GM12878 (cell line): Measurements from ENCODE around the gene PIP4K2A. TPM values are rescaled to one million over a fixed set of nuclear protein-coding genes. Genes with fewer than 3 reads are reported as not detected.

ENCODE experiments used
- EED ChIP-seq: sonication (generic); IDR thresholded peaks from 2 replicates; pipeline ENCODE4 v1.6.1; 2016; ENCODE audit warnings: antibody characterized with exemption, low read depth
- ETV6 ChIP-seq, 2 experiments: fragments of 450-650 bp in 1 of 2; IDR thresholded peaks in 1 of 2; conservative IDR thresholded peaks in 1 of 2; 2 replicates each; pipeline ENCODE4 v1.6.1; 2014; ENCODE audit warnings: antibody characterized with exemption in 1 of 2, borderline replicate concordance in 1 of 2, low read depth in 1 of 2, mild to moderate bottlenecking in 1 of 2, moderate library complexity in 1 of 2
- IKZF1 ChIP-seq: fragments of 450-650 bp; conservative IDR thresholded peaks from 2 replicates; pipeline ENCODE4 v1.6.1; 2017; ENCODE audit warnings: antibody characterized with exemption, mild to moderate bottlenecking
- MEF2A ChIP-seq: IDR thresholded peaks from 2 replicates; pipeline ENCODE4 v1.6.1; 2011; ENCODE audit warnings: low read depth, mild to moderate bottlenecking, low read length, moderate library complexity; ENCODE audit not compliant: insufficient read depth
- MTA2 ChIP-seq: fragments of 450-650 bp; IDR thresholded peaks from 2 replicates; pipeline ENCODE4 v1.6.1; 2016; ENCODE audit warnings: low read depth, mild to moderate bottlenecking, moderate library complexity
- RAD21 ChIP-seq: IDR thresholded peaks from 2 replicates; pipeline ENCODE4 v1.6.1; 2011; ENCODE audit warnings: mild to moderate bottlenecking, low read depth, low read length, moderate library complexity; ENCODE audit not compliant: insufficient read depth
- SMAD1 ChIP-seq: fragments of 450-650 bp; IDR thresholded peaks from 2 replicates; pipeline ENCODE4 v1.6.1; 2018; ENCODE audit warnings: mild to moderate bottlenecking, low read depth; ENCODE audit not compliant: partially characterized antibody
- ZBED1 ChIP-seq: IDR thresholded peaks from 2 replicates; pipeline ENCODE4 v1.6.1; 2016; ENCODE audit warnings: borderline replicate concordance
- polyA plus RNA-seq, 11 experiments: library from polyadenylated mRNA; depleted of rRNA in 4 of 11; unstranded in 6 of 11; stranded (reverse) in 5 of 11; fragments of >200 nt; fragmentation: Nextera tagmentation in 4 of 11; fragmentation: Illumina TruSeq in 1 of 11; extraction: Ambion mirVana in 4 of 11; extraction: Trizol in 1 of 11; gene quantifications; 1 replicate in 1 of 11; 2 replicates in 10 of 11; pipeline versions ENCODE4 v1.2.1 to v1.2.3, GENCODE V29; 2011 to 2016; ENCODE audit warnings: inconsistent platforms in 2 of 11, missing spikeins in 2 of 11, low read depth in 1 of 11
- total RNA-seq, 4 experiments: library from RNA; depleted of rRNA in 3 of 4; stranded (reverse); fragments of >200 nt in 3 of 4; fragmentation: Illumina TruSeq in 1 of 4; extraction: Trizol in 1 of 4; gene quantifications; 2 replicates each; pipeline versions ENCODE4 v1.2.1 to v1.2.3, GENCODE V29; 2013 to 2021
- TF ChIP-seq, protein P1 (sequence below): fragments of 450-650 bp; formaldehyde crosslinking; IDR thresholded peaks from 2 replicates; pipeline ENCODE4 v1.4.0; 2020; ENCODE audit warnings: mild to moderate bottlenecking, moderate library complexity
- TF ChIP-seq, protein P2 (sequence below): IDR thresholded peaks from 2 replicates; pipeline ENCODE4 v1.6.1; 2012; ENCODE audit warnings: mild to moderate bottlenecking, low read depth, low read length
- TF ChIP-seq, protein P3 (sequence below): fragments of 450-650 bp; IDR thresholded peaks from 2 replicates; pipeline ENCODE4 v1.6.1; 2017; ENCODE audit warnings: low read depth, mild to moderate bottlenecking, moderate library complexity
- TF ChIP-seq, protein P4 (sequence below): fragments of 450-650 bp; IDR thresholded peaks from 2 replicates; pipeline ENCODE4 v1.6.1; 2016; ENCODE audit warnings: mild to moderate bottlenecking, moderate library complexity, borderline replicate concordance

PIP4K2A gene
- total and polyA plus RNA-seq, 10 of the 15 experiments (the other 5 are each of a cell fraction or from before 2014, with no cell fraction given) = 54.3 to 139 (median 84.4) TPM

DNA sequence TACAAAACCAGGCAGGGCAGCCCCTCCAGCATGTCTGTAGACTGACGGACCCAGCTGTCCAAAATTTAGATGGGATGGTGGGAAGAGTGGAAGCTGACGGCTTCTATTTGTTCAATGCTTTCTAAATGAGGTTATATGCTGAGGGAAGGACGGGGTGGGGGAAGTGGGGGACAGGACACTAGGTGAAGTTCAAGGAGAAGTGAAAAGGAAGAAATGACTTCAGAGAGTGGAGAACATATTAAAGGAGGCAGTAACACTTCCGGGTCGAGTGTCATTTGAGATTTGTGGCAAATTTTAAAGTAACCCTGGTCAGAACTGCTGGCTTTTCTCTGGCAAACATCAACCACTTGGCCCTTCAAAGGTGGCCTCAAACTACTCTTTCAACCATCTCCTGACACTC, 9.4 kb downstream of the PIP4K2A start (continued):
- TF ChIP-seq, protein P1, sequence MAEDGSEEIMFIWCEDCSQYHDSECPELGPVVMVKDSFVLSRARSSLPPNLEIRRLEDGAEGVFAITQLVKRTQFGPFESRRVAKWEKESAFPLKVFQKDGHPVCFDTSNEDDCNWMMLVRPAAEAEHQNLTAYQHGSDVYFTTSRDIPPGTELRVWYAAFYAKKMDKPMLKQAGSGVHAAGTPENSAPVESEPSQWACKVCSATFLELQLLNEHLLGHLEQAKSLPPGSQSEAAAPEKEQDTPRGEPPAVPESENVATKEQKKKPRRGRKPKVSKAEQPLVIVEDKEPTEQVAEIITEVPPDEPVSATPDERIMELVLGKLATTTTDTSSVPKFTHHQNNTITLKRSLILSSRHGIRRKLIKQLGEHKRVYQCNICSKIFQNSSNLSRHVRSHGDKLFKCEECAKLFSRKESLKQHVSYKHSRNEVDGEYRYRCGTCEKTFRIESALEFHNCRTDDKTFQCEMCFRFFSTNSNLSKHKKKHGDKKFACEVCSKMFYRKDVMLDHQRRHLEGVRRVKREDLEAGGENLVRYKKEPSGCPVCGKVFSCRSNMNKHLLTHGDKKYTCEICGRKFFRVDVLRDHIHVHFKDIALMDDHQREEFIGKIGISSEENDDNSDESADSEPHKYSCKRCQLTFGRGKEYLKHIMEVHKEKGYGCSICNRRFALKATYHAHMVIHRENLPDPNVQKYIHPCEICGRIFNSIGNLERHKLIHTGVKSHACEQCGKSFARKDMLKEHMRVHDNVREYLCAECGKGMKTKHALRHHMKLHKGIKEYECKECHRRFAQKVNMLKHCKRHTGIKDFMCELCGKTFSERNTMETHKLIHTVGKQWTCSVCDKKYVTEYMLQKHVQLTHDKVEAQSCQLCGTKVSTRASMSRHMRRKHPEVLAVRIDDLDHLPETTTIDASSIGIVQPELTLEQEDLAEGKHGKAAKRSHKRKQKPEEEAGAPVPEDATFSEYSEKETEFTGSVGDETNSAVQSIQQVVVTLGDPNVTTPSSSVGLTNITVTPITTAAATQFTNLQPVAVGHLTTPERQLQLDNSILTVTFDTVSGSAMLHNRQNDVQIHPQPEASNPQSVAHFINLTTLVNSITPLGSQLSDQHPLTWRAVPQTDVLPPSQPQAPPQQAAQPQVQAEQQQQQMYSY (CRISPR knock-in tag) = no peak
- TF ChIP-seq EED (peak; percentile 60), ZBED1 (no peak), ETV6 (conservative IDR thresholded peaks at IDR 0.05 in 1 of 2, IDR thresholded peaks at IDR 0.05 in 1 of 2; ENCODE audit: borderline replicate concordance in 1 of 2, low read depth in 1 of 2) (peak in 1 of 2 experiments; percentile 66; a peak in 2 of 4 replicates), IKZF1 (no peak; the same call in 1 of the 2 replicates), RAD21 (no peak), MTA2 (peak; percentile 47; the same call in 1 of the 2 replicates), SMAD1 (no peak), MEF2A (no peak)
- TF ChIP-seq, protein P2, sequence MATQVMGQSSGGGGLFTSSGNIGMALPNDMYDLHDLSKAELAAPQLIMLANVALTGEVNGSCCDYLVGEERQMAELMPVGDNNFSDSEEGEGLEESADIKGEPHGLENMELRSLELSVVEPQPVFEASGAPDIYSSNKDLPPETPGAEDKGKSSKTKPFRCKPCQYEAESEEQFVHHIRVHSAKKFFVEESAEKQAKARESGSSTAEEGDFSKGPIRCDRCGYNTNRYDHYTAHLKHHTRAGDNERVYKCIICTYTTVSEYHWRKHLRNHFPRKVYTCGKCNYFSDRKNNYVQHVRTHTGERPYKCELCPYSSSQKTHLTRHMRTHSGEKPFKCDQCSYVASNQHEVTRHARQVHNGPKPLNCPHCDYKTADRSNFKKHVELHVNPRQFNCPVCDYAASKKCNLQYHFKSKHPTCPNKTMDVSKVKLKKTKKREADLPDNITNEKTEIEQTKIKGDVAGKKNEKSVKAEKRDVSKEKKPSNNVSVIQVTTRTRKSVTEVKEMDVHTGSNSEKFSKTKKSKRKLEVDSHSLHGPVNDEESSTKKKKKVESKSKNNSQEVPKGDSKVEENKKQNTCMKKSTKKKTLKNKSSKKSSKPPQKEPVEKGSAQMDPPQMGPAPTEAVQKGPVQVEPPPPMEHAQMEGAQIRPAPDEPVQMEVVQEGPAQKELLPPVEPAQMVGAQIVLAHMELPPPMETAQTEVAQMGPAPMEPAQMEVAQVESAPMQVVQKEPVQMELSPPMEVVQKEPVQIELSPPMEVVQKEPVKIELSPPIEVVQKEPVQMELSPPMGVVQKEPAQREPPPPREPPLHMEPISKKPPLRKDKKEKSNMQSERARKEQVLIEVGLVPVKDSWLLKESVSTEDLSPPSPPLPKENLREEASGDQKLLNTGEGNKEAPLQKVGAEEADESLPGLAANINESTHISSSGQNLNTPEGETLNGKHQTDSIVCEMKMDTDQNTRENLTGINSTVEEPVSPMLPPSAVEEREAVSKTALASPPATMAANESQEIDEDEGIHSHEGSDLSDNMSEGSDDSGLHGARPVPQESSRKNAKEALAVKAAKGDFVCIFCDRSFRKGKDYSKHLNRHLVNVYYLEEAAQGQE = no peak
- TF ChIP-seq, protein P3, sequence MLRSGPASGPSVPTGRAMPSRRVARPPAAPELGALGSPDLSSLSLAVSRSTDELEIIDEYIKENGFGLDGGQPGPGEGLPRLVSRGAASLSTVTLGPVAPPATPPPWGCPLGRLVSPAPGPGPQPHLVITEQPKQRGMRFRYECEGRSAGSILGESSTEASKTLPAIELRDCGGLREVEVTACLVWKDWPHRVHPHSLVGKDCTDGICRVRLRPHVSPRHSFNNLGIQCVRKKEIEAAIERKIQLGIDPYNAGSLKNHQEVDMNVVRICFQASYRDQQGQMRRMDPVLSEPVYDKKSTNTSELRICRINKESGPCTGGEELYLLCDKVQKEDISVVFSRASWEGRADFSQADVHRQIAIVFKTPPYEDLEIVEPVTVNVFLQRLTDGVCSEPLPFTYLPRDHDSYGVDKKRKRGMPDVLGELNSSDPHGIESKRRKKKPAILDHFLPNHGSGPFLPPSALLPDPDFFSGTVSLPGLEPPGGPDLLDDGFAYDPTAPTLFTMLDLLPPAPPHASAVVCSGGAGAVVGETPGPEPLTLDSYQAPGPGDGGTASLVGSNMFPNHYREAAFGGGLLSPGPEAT = 0 out of 2 replicates have a peak, but pooled peaks have one; percentile 52
- TF ChIP-seq, protein P4, sequence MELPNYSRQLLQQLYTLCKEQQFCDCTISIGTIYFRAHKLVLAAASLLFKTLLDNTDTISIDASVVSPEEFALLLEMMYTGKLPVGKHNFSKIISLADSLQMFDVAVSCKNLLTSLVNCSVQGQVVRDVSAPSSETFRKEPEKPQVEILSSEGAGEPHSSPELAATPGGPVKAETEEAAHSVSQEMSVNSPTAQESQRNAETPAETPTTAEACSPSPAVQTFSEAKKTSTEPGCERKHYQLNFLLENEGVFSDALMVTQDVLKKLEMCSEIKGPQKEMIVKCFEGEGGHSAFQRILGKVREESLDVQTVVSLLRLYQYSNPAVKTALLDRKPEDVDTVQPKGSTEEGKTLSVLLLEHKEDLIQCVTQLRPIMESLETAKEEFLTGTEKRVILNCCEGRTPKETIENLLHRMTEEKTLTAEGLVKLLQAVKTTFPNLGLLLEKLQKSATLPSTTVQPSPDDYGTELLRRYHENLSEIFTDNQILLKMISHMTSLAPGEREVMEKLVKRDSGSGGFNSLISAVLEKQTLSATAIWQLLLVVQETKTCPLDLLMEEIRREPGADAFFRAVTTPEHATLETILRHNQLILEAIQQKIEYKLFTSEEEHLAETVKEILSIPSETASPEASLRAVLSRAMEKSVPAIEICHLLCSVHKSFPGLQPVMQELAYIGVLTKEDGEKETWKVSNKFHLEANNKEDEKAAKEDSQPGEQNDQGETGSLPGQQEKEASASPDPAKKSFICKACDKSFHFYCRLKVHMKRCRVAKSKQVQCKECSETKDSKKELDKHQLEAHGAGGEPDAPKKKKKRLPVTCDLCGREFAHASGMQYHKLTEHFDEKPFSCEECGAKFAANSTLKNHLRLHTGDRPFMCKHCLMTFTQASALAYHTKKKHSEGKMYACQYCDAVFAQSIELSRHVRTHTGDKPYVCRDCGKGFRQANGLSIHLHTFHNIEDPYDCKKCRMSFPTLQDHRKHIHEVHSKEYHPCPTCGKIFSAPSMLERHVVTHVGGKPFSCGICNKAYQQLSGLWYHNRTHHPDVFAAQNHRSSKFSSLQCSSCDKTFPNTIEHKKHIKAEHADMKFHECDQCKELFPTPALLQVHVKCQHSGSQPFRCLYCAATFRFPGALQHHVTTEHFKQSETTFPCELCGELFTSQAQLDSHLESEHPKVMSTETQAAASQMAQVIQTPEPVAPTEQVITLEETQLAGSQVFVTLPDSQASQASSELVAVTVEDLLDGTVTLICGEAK = peak; percentile 48; the same call in 1 of the 2 replicates
